Measurements from ENCODE around the gene MTPN.

Gene MTPN

DNA sequence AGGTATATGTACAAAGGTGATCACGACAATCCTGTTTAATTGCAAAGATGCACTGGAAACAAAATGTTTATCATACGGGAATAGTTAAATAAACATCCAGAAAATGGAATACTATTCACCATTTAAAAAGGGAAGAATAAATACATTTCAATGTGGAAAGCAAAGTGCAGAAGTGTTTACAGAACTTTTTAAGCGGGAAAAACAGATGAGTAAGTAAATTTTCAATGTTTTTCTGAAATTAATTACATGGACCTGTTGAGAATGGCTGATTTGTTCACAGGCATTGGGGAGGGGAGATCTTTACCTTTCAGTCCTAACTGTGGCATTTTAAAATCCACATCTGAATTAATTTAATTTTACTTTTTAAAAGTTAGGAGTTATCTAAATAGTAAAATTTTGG lies 7.1 kb downstream of the MTPN start:
- no peak for DNase-seq (ENCODE audit: low read depth)
- no peak overlapping the region for H3K4me3 ChIP-seq (replicated peaks; ENCODE audit: low read depth, low read length)
- TF ChIP-seq, protein P1, sequence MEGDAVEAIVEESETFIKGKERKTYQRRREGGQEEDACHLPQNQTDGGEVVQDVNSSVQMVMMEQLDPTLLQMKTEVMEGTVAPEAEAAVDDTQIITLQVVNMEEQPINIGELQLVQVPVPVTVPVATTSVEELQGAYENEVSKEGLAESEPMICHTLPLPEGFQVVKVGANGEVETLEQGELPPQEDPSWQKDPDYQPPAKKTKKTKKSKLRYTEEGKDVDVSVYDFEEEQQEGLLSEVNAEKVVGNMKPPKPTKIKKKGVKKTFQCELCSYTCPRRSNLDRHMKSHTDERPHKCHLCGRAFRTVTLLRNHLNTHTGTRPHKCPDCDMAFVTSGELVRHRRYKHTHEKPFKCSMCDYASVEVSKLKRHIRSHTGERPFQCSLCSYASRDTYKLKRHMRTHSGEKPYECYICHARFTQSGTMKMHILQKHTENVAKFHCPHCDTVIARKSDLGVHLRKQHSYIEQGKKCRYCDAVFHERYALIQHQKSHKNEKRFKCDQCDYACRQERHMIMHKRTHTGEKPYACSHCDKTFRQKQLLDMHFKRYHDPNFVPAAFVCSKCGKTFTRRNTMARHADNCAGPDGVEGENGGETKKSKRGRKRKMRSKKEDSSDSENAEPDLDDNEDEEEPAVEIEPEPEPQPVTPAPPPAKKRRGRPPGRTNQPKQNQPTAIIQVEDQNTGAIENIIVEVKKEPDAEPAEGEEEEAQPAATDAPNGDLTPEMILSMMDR (IDR thresholded peaks at IDR 0.05; ENCODE audit: low read length, missing control alignments): no peak

DNA sequence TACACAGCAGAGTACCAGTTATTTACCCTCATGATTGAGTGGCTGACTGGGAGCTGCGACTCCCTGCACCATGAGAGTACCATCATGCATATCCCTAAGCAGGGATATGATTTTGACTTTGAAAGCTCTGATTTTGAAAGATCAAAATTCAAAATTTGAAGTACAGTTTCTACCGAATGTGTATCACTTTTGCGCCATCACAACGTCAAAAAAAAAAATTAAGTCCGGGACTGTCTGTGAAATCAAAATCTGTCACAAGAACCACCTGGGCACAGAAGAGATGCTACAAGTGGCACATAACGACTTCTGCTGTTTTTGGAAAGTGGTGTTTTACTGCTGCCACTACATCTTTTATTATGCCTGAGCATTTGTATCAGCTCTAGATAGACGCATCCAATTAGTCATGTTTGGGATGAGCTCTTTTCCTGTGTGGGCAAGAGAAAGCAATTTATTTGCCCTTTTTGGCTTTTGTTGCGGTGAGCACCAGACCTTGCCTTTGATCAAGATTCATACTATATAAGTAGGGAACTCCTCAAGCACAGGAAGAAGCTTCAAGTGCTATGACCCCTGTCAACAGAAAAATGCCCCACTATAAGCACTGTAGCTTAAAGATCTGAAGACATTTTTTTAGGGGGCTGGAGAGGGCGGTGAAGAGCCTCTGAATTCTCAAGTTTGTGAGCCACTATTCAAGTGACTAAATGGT lies 10.7 kb downstream of the MTPN start:
- TF ChIP-seq, protein P1 (IDR thresholded peaks at IDR 0.05; ENCODE audit: low read length, missing control alignments): no peak
- no peak for DNase-seq (ENCODE audit: low read depth)
- no peak overlapping the region for H3K4me3 ChIP-seq (replicated peaks; ENCODE audit: low read depth, low read length)

DNA sequence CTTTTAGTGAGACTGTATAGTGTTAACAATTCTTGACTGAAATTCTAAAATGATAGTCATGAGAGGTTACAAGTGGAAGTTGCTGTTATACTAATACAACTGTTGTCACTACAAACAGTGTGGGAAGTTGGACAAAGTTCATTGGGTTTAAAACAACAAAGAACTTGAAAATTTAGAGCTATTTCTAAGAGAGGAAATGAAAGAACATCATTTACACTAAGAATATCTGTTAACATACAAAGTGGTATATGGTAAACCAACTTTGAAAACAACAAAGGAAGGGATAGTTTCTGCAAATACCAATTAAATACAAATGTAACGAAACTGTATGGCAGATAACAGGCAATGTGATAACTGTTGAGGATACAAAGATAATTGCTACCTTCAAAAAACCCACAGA lies 11.6 kb downstream of the MTPN start:
- no peak overlapping the region for H3K4me3 ChIP-seq (replicated peaks; ENCODE audit: low read depth, low read length)
- no peak for DNase-seq (ENCODE audit: low read depth)
- TF ChIP-seq, protein P1 (IDR thresholded peaks at IDR 0.05; ENCODE audit: low read length, missing control alignments): no peak

DNA sequence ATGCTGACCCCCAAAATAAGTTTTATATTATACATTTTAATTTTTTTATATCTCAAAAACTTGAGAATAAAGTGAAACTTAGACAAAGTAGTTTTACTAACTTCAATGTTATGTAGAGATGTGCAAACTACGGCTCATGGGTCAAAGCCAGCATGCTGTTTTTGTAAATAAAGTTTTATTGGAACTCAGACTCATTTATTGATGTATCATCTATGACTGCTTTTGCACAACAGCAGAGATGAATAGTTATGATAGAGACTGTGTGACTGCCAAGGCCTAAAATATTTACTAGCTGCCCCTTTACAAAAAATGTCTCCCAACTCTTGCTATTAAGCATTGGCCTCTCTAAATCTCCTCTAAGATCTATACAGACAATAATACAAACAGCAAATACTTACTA lies 12.4 kb downstream of the MTPN start:
- no peak overlapping the region for H3K4me3 ChIP-seq (replicated peaks; ENCODE audit: low read depth, low read length)
- TF ChIP-seq, protein P1 (IDR thresholded peaks at IDR 0.05; ENCODE audit: low read length, missing control alignments): no peak
- DNase-seq (ENCODE audit: low read depth): no peak

DNA sequence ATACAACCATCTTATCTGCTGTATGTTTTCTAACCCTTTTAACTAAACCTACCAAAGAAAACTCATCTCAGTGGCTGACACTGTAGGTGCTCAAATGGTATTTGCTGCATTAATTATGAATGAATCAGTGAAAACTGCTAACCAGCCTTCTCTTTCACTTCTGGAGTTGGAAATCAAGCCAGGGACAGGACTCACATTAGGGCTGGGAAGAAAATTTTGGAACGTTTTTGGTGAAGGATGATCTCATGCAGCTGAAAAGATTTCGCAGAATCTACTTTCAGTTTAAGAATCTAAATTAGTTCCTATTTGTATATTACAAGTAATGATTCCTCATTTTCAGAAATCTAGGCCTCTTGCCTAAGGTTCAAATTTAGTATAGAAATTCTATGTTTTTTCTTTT lies 12.9 kb downstream of the MTPN start:
- TF ChIP-seq, protein P1 (IDR thresholded peaks at IDR 0.05; ENCODE audit: low read length, missing control alignments): no peak
- H3K4me3 ChIP-seq (replicated peaks; ENCODE audit: low read depth, low read length): no peak overlapping the region
- no peak for DNase-seq (ENCODE audit: low read depth)

DNA sequence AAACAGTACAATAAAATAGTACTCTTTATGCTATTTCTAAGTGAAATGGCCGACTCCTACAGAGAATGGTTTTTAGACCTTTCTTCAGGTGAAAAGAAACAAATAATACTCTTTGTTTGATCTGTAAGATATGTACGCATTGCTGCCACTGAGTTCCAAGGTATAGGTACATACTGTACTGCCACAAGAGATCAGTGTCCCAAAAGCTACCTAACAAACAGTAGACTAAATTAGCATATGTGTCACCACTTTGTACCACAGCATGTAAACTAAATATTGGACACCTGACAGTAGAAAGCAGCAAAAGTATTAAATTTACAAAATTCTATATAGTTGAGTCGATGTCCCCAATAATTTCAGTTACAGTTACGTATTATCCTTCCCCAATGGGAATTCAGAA lies 14.4 kb downstream of the MTPN start:
- no peak overlapping the region for H3K4me3 ChIP-seq (replicated peaks; ENCODE audit: low read depth, low read length)
- TF ChIP-seq, protein P1 (IDR thresholded peaks at IDR 0.05; ENCODE audit: low read length, missing control alignments): no peak
- no peak for DNase-seq (ENCODE audit: low read depth)
